HG03469 (cell line): ENCODE results near the gene FAM193B.
"Not testable (repeated sequence)": the region's sequence is repeated elsewhere in the genome, so short reads cannot be mapped to it uniquely, and the experiment has no call there.

Experiments used
- ATAC-seq: cut with Tn5 transposase; IDR thresholded peaks from one replicate; pipeline ENCODE4 v1.9.1; 2021; ENCODE audit warnings: mild to moderate bottlenecking, moderate library complexity, moderate number of reproducible peaks; ENCODE audit not compliant: unreplicated experiment

Gene FAM193B

DNA sequence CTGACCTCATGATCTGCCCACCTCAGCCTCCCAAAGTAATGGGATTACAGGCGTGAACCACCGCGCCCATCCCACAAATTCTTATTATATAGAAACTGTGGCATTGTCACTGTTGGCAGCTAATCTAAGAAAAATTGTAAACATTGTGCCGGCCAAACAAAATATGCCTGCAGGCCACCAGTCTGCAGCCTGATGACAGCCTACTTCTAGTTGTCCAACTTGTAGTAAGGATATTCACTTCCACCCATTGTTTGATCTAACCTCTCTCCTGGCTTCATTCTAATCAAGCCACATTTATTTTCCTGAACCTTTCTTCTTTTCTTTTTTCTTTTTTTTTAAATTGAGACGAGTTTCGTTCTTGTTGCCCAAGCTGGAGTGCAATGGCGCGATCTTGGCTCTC lies 24.0 kb upstream of the FAM193B start:
- no peak for ATAC-seq

DNA sequence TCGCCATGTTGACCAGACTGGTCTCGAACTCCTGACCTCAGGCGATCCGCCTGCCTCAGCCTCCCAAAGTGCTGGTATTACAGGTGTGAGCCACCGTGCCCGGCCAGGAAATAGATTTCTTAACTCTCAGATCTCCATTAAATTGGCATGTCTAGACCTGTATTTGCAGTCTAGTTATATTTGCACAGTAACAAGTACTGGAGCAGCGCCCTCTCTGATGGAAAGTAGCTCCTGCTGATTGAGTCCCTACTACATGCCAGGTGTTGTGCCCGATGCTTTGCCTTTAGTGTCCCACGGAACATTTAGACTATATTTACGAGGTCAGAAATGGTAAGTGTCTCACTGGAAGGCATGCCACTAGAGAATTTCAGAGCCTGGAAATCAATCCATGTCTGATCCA lies 21.8 kb upstream of the FAM193B start:
- no peak for ATAC-seq

DNA sequence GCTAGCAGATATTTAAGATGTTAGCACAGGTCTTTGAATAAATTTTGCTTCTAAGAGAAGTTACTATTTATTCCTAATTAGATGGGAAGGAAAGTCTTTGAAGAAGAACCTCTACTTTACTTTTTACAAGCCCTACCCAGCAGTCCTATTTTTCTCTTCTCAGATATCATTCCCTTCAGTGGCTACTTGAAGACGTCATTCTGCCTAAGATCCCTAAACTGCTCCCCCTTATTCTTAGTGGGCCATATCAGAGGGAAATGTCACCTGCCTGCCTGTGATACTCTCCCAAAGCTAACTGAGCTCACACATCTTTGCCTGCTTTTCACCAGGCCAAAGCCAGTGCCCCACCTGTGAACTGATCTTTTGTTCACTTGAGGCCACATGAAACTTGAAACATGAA lies 21.1 kb upstream of the FAM193B start:
- no peak for ATAC-seq

DNA sequence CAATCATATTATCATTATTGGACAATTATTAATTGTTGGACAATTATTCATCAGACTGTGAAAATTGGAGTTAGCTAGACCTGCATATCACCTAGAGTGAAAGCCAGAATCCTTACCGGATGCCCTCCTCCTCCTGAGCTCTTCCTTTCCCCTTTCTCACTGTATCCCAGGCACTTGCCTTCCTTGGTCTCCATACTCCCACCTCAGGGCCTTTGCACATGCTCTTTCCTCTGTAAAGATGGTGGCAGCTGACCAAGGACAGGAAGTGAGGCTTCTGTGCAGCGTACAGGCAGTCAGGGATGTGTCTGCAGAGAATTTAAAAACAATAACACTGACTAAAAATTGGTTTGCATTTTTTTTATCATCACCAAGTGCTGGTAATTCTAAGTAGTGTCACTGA lies 15.5 kb upstream of the FAM193B start:
- no peak for ATAC-seq

DNA sequence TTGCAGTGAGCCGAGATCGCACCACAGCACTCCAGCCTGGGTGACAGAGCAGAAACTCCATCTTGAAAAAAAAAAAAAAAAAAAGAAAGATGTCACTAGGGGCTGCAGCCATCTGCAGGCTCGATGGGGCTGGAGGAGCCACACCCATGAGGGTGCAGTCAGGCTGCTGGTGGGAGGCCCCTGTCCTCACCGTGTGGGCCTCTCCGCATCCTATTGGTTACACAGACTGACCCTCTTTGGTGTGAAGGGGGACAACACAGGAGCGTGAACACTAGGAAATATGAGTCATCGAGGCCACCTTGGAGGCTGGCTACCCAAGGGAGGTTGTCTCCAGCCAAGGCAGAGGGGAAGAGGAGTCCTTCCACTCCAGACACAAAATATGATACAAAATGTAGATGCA lies 14.0 kb upstream of the FAM193B start:
- ATAC-seq, result no peak

DNA sequence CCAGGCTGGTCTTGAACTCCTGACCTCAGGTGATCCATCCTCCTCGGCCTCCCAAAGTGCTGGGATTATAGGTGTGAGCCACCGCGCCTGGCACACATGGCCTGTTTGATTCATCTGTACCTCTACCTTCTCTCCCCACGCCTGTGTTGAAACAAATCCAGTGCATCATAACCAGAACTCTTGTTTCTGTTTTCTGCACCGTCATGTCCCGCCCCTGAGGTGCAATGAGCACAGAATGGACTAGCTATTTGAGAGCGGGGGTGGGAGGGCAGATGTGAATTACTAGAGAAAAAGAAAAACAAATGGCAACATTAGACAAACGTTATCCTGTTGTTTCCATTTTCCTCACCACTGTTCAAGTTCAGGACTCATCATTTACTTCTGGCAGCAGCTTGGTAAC lies 10.7 kb upstream of the FAM193B start:
- ATAC-seq, result no peak

DNA sequence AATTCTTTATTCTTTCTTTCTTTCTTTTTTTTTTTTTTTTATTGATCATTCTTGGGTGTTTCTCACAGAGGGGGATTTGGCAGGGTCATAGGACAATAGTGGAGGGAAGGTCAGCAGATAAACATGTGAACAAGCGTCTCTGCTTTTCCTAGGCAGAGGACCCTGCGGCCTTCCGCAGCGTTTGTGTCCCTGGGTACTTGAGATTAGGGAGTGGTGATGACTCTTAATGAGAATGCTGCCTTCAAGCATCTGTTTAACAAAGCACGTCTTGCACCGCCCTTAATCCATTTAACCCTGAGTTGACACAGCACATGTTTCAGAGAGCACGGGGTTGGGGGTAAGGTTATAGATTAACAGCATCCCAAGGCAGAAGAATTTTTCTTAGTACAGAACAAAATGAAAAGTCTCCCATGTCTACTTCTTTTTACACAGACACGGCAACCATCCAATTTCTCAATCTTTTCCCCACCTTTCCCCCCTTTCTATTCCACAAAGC lies 5.1 kb upstream of the FAM193B start:
- ATAC-seq, result not testable (repeated sequence)

DNA sequence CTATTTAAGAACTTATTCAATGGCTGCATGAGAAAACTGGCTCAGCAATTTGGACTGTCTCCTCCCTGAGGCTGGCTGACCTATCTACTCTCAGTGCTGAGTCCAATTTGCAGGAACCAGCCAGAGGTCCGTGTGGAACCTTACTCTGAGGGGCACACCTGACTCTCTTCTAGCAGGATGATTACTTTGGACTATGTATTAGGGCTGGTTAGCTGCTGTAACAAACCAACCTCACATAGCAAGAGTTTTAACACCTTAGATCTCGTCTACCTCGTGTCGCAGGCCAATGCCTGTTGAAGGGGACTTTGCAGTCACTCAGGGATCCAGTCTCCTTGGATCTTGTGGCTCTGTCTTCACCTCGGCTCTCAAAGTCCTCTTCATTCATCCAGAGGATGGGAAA lies 3.4 kb upstream of the FAM193B start:
- ATAC-seq, result no peak

DNA sequence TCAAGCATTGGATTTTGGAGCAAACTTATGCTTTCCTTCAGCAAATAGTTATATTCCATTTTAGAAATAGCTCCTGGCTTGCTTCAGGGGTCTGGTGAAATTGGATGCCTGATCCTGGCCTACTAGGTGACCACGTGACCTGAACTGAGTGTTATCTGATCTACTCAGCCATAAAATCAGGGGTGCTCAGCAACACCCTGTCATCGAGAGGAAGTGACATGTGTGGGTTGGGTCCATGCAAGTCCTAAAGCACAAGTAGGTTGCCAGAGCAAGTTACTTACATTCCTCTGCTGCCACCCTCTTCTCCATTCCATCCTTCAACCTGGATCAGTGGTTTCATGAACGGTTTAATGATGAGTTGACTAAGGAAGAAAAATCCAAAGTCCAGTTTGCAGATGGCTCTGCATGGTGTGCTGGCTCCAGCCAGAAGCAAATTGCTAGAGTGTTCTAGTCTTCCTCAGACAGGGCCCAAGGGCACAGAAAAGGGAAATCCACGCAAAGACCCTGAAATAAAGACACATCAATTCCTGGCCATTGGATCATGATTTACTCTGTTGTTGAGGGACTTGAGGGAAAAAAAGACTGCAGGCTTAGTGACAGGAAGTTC lies 2.8 kb upstream of the FAM193B start:
- ATAC-seq, result no peak

DNA sequence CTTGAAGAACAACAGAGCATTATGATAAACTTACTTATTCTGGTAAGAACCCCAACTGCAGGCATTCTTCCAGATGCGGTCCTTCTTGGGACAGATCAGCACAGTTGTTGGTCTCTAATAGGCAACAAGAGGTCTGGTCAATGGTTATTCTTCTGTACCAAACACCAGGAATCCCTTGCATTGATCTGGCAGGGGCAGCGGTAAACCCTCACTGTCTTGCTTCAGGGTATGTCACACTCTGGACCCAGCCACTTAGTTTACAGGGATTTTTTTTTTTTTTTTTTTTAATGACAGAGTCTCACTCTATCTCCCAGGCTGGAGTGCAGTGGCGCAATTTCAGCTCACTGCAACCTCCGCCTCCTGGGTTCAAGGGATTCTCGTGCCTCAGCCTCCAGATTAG lies 1.3 kb upstream of the FAM193B start:
- ATAC-seq, result no peak

DNA sequence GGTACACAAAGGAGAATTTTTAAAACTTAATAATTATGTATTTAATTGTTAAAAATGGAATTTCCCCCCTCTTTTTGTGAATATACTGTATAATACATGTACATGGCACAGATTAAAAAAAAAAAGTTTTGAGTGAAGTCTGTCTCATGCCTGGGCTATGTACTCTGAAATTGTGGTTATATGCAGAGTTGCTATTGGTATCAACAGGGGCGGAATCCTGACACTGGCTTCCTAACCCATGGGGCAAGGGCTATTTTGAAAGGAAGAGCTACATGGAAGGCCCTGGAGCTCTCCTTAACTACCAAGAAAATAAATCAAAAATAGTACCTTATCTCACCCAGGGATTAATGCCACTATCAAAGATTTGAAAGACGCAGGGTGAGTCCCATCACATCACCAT lies 865 bp upstream of the FAM193B start:
- ATAC-seq, result no peak

DNA sequence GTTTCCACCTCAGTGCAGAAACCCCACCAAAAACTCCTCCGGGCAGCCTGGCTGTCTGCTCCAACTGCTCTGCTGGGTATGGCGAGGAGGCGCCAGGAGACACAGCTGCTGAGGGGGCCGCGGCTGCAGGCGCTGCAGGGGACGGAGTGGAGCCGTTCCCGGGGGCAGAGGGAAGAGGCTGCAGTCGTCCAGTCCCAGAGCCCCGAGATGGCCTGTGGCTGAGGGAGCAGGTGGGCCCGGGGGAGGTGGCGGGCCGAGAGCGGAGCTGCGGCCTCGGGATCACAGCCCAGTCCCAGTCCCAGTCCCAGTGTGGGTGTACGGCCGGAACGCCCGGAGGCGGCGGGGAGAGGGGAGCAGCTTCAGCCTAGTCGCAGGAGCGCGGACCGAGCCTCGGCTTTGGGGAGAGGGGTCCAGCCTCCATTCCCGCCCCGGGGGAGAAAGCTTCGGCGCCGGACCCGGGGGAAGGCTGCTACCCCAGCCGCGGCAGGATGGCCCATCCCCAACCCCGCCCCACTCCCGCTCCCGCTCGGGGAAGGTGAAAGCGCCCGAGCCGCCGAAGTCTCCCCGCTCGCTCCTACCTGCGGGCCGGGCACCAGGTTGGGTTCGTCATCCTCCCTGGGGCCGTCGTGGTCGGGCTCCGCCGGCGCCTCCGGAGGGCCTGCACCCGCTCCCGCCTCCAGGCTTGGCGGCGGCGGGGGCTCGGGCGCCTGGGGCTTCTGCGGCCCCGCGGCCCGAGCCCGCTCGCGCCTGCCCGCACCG lies 513 bp downstream of the FAM193B start:
- peak; percentile 16 for ATAC-seq

DNA sequence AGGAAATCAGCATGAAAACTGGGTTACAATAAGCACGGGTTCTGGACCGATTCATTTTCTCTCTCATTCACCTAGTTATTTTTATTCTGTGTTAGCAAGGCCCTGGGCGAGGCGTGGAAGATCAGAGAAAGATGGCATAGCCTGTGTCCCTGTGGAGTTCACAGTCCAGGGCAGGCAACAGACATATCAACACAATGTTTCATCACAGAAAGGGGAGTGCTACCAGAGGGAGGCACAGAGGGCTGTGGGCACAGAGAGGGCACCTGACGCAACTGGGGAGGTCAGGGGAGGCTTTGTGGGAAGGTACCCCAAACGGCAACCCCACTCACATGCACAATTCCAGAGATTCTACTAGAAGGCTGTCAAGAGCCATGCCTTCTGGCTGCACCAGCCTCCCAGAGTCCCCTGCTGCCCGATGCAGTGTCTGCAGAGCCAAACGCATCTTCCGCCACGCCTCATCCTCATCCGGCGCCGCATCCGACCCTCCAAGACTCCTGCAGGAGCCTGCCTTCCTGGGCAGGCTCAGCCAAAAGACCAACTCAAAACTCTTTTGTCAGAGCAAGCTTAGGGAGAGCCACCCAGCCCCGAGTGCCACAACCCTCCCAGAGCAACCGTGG lies 1.4 kb downstream of the FAM193B start:
- no peak for ATAC-seq

DNA sequence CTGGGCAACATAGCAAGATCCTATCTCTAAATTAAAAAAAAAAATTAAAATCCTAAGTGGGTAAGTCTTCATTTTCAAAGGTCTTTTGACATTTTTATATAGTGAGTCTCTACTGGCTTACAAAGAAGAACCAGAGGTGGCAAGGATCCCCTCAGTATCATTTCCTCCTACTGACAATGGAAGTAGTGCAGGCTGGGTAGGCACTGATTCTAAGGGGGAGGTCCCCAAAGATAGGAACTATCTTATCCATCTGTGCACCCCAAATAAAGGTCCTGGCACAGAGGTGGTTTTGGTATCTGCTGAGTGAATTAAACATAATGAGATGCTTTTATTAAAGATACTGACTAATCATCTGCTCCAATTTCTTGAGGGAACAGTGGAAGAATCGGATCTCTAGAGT lies 4.2 kb downstream of the FAM193B start:
- ATAC-seq, result no peak

DNA sequence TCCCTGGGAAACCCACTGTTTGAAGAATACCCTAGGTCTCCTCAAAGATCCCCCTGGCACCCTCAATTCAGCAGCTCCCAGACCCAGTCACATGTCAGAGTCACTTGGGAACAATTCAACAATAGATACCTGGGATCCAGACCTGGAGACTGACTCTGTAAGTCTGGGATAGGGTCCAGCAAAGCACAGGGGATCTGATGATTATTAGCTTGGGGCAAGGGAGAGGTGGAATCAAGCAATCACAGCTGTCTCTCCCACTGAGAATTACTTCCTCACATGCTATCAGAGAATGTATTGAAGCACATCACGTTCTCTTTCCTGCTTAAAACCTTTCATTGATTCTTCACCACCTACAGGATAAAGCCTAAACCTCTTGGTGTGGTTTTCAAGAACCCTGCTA lies 5.9 kb downstream of the FAM193B start:
- ATAC-seq, result no peak

DNA sequence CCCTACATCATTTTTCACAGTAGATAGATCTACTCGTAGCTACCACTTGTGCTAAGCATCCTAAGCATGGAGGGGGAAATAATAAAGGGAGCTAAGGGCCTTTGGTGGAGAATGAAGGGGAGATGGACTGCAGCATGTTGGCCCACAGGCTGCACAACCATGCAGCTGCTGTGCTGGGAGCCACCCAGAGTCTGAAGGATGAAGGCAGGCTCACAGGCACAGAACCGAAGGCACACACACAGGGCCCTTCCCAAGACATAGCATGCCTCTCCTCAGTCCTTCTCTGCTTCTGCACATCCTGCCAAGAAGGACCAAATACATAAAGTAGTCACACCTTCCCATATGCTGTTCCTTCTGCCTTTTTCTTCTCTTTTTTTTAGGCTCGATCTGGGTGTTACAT lies 6.6 kb downstream of the FAM193B start:
- no peak for ATAC-seq

DNA sequence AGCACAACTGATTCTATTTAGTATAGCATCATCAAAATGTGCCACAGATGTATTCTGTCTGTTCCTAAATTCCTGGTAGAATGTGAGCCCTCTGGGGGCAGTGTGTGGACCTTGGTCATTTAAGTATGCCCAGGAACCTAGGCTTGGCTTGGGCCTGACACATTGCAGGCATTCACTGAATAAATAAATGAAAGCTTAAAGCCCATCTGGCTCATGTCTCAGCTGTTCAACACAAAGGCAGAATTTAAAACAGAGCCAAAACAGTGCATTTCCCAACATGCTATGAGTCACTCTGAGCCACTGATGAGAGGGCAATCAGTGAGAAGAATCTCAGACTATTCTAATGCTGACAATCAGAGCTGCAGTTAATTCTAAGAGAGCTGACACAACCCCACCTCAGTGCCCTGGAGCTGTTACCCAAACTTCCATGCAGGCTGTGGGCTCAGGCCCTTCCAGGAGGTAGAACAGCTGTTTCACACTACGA lies 8.1 kb downstream of the FAM193B start:
- no peak for ATAC-seq

DNA sequence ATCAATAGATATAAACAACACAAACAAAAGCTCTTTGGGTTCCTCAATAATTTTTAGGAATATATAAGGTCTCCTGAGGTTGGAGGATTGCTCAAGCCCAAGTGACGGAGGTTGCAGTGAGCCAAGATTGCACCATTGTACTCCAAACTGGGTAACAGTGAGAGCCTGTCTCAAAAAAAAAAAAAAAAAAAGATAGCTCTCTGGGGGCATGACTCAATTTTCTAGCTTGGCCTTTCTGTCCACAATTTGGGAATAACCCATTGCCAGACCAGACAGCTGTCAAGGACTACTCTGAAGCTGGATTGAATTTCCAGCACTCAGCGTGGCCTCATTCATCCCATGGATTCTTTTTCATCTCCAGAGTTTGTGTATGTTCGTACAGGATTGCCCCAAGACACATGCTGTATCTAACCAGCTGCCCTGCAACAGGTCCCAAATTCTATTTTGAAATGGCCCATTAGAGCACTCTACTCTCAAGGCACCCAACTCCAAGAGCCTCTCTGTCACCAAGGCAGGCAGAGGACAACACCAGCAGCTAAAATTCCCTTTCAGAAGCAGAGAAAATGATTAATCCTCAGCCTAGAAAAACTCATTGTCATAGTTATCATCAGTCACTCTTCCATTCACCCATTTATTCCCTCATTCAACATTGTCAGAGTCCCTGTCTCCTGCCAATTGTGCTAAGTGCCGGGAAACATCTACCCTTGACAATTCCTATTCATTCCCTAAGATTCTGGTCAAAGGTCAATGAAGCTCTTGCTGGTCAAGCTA lies 8.7 kb downstream of the FAM193B start:
- no peak for ATAC-seq

DNA sequence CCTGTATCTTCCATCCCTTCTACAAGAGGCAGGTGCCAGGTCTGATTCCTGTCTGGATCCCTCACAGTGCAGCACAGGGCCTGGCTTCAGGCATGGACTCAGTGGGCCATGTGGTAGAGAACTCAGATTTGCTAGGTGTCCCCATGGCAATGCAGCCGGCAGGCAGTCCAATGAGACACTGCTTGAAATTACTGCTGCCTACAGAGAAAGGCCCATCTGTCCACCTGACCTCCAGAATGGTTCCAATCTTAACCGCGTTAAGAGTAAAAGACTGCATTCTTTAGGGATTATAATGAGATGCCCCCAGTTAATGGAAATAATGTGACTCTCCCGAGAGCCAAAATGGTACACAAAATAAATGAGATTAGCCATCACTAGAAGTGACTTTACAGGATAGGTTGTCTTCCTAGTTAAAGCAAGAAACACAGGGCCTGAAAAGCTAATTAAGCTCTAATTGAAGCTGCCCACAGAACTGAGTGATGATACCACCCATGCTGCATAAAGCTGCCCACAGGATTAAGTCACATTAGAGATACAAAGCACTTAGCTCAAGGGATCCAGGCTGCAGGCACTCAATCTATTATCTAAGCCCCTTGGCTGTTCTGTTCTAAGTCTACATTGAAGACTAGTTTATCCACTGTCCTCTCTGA lies 11.4 kb downstream of the FAM193B start:
- ATAC-seq, result no peak

DNA sequence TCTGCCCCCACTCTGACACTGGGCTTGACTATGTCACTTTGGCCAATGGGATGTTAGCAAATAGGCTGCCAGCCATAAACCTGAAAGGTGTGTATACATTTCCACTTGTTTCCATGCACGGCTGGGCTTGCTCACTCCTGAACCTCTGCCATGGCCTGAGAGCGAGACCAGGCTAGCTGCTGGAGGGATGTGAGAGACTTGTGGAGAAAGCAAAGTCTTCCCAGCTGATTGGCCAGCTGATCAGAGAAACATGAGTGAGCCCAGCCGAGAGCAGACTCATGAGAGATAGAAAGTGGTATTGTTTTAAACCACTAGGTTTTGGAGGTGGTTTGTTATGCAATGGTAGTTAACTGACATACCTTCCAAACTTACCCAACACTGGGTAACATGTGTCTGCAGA lies 13.9 kb downstream of the FAM193B start:
- no peak for ATAC-seq

DNA sequence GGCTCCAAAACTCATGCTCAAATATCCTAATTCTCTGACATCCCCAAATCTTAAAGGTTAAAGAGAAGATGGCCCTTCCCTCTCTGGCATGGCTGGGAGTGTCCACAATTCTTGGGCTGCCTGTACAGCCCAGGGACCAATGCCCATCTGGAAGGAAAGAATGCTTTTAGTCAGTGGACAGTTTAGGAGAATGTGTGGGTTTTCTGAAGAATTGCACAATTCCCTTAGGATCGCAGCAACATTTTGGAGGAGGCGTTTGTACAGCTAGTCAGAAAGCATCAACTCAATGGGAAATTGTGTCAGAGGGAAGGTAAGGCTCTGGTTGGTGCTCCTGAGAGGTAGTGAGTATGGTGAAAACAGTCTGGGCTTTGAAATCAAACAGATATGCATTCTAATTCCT lies 15.0 kb downstream of the FAM193B start:
- ATAC-seq, result no peak
